Effector CD8-positive, alpha-beta T cell (primary cell): Measurements from ENCODE around the gene CELA3A.
"Not testable (repeated sequence)": the region's sequence is repeated elsewhere in the genome, so short reads cannot be mapped to it uniquely, and the experiment has no call there.

Experiments
- DNase-seq: peaks from one replicate; lab custom pipeline; 2025; lab: John Stamatoyannopoulos, UW
- total RNA-seq, 4 experiments: gene quantifications; one replicate each; lab custom pipeline; 2026; lab: John Stamatoyannopoulos, UW

Gene CELA3A, protein sequence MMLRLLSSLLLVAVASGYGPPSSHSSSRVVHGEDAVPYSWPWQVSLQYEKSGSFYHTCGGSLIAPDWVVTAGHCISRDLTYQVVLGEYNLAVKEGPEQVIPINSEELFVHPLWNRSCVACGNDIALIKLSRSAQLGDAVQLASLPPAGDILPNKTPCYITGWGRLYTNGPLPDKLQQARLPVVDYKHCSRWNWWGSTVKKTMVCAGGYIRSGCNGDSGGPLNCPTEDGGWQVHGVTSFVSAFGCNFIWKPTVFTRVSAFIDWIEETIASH
- 0 to 0.09 (median 0) reads per million in 4 experiments for total RNA-seq

DNA sequence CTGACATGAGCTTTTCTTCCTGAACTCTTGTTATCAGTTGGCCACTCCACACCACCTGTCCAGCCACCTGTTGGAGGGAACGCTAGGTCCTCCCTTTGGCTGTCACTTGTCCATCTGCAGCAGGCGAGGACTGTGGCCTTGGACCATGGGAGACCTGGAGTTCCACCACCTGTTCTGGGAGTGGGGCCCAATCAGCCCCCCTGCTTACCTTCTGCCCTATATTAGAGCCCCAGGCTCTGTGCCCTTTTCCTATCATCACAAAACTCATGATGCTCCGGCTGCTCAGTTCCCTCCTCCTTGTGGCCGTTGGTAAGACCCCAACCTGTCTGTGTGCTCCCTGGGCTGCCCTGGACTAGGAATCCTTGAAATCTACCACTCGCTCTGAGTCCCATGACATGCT, at the start of gene CELA3A:
CELA3A (plus strand) TSS at position 249 of the 400 bp plus-strand sequence; CDS start at position 267, 18 bp downstream.
- DNase-seq: no peak

DNA sequence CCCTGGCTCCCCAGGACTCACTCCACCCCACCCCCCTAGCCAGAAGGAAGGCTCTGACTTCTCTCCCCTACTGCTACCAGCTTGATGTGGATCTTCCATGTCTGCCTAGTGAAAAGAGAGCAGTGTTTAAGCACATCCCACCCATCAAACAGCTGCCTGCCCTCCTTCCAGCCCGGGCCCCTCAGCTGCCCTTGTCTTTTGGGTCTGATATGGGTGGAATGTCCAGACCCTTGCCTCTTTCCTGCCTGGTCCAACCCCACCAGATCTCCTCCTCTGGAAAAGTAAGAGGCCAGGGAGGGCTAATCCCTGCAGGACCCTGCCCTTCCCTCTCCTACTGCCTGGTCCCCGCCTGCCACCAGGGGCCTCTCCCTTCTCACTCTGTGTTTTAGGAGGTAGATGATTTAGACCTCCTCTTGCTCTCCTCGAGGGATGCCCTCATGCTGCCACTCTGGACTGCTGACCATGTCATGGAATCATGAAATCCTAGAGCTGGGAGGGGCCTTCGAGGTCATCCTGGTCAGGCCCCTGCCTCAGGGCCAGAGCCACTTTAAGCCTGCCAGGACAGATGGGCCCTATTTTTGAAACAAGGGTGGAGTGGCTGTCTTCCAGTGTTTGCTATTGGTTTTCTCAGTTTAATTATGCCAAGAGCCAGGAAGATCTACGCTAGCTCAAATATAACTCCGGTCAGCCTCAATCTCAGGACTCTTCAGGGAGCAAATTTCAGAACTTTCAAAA, 48.5 kb upstream of the CELA3A start:
- DNase-seq: no peak

DNA sequence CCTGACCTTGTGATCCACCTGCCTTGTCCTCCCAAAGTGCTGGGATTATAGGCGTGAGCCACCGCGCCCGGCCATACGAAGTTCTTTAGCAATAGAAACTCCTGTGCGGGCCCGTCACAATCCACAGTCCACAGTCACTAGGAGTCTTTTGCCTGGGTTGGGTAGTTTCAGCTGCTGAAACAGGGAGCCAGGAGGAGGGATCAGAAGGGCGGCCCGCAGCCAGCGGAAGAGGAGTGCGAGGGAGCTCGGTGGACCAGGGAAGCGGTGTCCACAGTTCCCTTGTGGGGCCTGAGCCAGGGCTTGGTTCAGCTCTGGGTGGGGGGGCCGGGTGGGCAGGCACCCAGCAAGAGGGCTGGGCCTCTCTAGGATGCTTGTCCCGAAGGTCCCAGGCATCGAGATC, 46.4 kb upstream of the CELA3A start:
- no peak for DNase-seq

DNA sequence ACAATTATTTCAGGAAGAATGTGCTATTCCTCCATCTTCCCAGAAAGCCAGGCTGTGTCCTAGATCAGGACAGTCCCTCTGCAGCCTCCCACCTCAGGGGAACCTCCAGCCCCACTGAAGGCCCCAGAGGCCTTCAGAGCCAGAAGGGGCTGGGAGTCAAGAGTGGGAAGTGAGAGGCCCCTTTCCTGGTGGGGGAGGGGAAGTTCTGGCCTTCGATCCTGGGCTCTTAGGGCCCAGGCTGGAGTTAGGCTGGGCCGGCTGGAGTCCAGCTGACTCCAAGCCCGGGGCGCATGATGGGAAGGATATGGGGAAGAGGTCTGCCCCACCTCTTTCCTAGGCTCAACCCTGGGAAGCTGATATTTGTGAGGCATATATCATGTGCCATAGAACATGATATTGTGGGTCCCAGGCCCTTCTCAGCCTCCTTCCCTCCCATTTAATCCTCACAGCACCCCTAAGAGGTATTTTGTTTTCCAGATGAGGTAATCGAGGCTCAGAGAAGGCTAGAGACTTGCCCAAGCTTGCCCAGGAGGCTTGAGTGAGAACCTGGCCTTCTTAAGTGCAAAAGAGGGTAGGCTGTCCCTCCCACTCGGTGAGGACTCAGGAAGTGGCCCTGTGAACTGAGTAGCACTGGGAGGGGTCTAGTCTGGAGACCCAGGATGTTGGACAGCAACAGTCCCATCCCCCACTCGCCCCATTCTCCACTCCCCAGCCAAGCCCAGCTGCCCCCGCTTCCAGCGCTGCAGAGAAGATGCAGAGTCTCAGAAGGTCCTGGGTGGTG, 45.8 kb upstream of the CELA3A start:
- no peak for DNase-seq

DNA sequence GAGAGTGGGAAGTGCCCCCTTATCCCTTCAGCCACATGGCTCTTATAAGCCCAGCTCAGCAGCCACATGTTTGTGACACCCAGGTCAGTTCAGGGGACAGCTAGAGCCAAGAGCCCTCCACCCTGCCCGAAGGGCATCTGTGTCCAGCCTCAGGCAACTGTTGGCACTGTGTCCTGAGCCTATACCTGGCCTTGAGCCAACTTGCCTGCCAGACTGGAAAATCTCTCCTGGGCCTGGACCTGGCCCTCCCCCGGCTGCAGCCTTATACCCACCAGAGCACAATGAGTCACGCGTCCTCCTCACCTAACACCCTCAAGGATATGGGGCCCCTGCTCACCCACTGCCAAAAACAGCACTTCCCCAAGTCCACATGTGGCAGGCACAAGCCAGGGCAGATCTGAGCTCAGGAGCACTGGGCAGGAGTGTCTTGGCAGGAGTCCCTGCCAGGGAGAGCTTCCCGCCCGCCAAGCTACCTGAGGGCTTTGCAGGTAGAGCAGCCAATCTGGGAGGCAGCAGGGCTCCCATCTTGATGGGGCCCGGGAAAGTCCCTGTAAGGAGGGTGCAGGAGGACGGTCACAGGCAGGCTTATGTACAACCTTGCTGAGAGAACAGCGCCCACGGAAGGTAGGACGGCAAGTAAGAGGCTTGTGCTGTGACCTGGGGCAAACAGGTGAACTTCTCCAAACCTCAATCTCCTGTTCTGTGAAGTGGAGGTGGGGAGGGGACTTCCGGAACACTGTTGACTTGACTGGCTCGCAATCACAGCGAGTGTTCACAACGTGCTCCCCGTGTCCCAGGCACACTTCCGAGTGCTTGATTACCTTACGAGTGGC, 44.5 kb upstream of the CELA3A start:
- DNase-seq: peak; percentile 25

DNA sequence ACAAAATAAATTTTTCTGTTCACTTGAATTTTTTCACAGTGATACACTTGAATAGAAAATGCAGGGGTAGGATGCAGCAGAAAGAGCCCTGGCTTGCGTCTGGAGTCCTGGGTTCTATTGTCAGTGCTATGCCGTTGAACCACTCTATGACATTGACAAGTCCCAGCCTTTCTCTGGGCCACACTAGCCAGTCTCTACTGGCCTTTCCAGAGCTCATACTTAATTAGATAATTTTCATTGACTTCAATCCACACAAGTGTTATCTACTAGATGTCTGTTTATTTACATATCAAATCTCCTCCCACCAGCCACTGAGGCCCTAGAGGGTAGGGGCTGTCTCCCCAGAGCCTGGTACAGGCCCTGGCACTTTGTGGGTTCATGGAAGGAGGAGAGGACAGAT, 40.1 kb upstream of the CELA3A start:
- DNase-seq: no peak

DNA sequence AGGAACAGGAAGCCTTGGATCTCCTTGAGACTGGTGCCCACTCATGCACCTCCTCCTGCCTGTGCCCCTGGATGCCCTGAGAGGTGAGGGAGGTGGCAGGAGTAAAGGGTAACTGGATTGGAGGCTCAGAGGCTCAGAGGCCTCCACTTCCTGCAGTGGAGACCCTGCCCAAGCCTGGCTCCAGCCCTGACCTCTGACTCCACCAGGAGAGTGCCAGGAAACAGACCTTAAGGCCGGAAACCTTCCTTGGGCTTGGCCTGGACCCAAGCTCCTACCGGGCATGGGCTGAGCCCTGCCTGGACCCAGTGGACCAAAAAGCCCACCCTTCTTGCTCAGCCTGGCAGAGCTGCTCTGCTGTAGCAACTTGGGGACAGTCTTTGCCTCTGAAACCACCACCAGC, 39.7 kb upstream of the CELA3A start:
- no peak for DNase-seq

DNA sequence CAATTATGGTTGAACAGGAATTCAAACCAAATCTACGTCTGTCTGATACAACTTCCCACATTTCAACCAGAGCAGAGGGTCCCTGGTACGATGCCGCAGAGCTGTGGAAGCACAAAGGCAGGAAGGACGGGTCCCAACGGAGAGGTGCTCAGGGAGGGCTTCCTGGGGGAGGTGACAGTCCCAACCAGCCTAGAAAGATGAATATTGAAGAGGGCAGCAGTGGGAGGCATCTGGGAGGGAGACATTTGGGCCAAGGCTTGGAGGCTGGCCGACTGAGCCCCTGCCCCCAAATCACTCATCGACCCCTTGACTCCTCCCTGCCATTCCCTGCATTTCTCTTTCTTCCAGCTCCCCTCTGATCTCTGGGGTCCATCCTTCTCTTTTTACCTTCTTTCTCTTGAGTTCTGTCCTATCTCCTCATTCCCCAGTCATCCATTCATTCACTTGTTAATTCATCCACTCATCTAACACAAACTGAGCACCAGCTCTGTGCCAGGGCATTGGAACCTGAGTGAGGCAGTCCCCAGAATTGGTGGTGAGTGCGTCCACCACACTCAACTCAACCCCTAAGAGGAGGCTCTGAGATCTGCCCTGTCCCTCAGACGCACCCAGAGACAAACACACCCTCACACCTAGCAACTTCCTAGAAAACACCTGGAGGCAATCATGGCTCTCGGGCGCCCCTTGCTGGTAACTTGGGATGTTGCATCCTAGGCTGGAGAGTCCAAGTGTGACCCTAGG, 37.8 kb upstream of the CELA3A start:
- DNase-seq: peak; percentile 74

DNA sequence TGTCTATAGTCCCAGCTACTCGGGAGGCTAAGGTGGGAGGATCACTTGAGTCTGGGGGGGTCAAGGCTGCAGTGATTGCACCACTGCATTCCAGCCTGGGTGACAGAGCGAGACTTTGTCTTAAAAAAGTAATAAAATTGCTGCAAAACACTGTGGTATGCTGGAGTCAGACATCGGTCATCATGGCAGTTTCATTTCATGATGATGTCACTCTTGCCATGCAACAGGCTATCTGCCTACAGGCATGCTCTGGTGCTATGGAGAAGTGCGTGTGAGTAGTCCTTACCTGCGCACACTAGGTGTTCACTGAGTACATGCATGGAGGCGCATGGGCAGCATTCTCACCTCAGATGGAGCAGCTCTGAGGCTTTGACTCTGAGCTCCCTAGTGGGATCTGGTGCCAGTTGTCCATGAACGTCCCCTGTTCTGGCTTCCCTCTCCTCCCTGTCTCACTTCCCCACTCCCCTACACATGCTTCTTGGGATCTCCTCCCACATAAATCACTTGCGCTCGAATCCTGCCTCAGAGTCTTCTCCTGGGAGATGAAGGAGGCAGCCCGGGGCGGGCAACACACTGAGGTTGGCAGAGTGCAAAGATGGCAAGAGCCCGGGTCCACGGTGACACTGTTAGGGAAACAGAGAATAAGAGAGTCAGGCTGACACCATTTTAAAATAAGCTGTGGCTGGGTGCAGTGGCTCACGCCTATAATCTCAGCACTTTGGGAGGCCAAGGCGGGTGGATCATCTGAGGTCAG, 35.0 kb upstream of the CELA3A start:
- DNase-seq: no peak

DNA sequence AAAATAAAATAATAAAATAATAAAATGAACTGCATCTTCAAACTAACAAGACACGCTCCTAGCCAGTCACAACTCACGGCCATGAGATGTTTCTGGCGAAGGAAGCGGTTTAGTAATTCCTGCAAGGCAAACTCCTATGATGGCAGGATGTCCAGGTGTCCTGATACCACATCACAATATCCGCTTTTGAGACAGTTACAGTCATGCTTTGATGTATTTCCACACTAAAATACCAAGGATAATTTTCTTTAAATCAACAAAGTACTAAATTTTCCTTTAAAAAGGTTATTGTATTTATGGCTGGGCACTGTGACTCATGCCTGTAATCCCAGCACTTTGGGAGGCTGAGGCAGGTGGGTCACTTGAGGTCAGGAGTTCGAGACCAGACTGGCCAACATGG, 34.2 kb upstream of the CELA3A start:
- DNase-seq: not testable (repeated sequence)

DNA sequence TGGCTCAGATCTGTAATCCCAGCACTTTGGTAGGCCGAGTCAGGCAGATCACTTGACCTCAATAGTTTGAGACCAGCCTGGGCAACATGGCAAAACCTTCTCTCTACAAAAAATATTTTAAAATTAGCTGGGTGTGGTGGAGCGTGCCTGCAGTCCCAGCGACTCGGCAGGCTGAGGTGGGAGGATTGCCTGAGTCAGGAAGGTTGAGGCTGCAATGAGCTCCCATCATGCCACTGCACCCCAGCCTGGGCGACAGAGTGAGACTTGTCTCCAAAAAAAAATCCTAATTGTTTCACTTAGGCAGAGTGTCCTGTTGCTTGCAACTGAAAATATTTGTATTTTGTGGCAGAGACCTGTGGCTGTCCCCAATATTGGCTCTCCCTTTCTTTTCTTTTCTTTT, 32.4 kb upstream of the CELA3A start:
- not testable (repeated sequence) for DNase-seq

DNA sequence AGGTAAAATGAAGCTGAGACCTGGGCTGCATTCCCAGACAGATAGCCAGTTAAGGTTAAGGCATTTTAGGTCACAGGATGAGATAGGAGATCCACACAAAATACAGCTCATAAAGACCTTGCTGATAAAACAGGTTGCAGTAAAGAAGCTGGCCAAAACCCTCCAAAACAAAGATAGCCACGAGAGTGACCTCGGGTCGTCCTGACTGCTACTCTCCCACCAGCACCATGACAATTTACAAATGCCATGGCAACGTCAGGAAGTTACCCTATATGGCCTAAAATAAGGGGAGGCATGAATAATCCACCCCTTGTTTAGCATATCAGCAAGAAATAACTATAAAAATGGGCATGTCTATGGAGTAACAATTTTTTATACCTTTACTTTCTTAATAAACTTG, 30.9 kb upstream of the CELA3A start:
- not testable (repeated sequence) for DNase-seq

DNA sequence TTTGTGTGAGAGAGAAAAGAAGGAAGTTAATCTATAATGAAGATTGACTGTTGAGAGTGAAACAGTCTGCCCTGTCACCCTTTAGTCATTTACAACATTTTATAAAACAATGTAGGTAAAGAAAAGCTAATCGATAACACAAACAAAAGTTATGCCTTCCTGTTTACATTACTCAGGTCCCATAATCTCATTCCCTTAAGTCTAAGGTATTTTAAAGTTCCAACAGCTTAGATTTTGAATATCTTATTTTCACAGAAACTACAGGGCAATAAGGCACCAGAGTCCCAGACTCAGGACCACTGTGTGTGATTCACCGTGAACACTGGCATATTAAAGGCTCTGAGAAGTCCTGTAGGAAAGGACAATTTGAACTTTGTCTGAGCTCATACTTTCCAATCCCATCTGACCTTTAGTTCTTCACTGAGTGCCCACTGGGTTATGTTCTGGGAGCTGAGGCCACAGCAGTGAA, 28.4 kb upstream of the CELA3A start:
- not testable (repeated sequence) for DNase-seq

DNA sequence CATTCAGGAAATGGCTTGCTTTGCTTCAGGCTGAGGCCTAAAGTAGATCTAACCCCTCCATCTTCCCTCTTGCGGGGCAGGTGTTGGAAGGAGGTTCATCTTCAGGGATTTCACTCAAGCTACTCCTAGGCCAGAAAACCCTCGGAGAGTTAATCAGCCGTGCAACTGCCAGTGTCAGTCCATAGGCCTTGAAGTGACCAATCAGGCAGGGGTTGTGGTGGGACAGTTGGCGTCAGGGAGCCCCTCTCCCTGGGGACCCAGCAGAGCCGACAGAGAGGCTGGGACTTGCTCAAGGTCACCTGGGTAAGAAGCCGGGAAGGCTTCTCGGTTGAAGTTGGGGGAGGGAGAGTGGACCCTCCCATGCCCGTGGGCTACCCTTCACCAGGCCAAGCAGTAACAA, 27.5 kb upstream of the CELA3A start:
- not testable (repeated sequence) for DNase-seq

DNA sequence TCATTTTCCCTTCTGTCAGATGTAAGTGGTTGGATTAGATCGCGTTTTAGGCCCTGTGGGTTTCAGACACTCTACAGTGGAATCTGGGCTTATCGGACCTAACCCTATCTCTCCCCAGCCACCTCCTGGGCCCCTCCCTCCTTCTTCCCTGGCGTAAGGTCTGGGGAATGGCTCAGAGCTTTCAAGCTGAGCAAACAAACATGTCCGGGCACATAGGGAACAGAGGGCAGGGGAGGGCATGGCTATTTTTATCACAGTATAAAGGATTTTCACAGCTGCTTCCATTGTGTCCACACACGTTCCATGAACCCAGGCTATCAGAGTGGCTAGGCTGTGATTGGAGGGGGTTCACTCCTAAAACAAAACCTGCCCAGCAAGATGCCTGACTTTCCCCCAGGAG, 26.8 kb upstream of the CELA3A start:
- DNase-seq: not testable (repeated sequence)

DNA sequence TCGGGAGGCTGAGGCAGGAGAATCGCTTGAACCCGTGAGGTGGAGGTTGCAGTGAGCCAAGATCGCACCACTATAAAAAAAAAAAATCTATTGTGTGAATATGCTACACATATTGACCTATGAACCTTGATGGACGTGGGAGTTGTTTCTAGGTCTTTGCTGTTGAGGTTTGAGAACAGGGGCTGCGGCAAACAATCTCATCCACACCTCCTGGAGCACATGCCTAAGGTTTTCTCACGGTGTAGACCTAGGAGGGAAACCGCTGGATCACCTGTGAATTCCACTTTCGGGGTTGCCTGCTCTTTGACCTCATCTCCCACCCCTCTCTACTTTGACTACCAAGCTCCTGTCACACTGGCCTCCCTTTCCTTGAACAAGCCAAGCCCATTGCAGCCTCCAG, 26.2 kb upstream of the CELA3A start:
- DNase-seq: not testable (repeated sequence)

DNA sequence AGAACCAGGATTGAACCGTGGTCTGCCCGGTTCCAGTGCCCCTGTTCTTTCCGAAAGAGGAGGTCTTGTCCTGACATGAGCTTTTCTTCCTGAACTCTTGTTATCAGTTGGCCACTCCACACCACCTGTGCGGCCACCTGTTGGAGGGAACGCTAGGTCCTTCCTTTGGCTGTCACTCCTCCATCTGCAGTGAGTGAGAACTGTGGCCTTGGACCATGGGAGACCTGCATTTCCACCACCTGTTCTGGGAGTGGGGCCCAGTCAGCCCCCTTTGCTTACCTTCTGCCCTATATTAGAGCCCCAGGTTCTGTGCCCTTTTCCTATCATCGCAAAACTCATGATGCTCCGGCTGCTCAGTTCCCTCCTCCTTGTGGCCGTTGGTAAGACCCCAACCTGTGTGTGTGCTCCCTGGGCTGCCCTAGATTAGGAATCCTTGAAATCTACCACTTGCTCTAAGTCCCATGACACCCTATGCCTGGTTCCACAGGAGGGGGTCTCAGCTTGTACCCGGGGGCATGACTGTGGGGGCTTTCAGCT, 24.7 kb upstream of the CELA3A start, which contains the start of gene CELA3B:
CELA3B (plus strand) TSS at position 320 of the 537 bp plus-strand sequence; CDS start at position 338, 18 bp downstream.
- not testable (repeated sequence) for DNase-seq

DNA sequence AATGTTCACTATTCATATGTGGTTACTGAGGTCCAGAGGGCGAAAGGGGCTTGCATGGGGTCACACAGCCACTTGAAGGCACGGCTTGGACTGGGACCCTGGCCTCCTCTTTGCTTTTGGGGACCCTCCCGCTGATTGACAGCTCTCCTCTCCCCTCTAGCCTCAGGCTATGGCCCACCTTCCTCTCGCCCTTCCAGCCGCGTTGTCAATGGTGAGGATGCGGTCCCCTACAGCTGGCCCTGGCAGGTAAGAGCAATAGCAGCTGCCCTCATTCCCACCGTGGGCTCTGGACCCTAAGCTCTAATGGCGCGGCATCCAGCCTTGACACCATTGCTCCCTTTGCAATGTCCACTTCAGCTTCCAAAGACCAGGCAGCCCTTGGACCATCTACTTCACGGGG, 23.2 kb upstream of the CELA3A start:
- DNase-seq: not testable (repeated sequence)

DNA sequence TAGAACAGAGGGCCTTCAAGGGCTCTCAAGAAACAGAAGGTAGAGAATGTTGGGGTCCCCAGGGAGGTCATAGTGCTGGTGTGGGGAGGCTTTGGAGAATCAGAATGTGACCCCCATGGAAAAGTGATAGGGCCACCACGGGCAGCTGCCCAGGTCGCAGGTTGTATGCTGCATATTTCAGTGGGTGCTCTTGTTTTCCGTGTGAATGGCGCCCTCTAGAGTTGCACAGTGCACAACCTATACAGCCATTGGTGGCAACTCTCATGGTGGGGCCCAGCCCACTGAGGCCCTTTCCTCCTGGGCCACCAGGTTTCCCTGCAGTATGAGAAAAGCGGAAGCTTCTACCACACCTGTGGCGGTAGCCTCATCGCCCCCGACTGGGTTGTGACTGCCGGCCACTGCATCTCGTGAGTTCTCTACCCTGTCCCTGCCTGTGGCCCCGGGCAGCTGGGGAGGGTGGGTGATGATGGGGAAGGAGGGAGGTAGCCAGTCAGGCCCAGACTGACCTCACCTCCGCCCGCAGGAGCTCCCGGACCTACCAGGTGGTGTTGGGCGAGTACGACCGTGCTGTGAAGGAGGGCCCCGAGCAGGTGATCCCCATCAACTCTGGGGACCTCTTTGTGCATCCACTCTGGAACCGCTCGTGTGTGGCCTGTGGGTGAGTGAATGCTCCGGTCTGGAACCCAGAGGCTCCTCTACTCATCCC, 20.8 kb upstream of the CELA3A start:
- DNase-seq: not testable (repeated sequence)
